Adrenal gland (tissue), 5 donors: Measurements from ENCODE around the gene PBX3.

Source experiments
- POLR2A ChIP-seq, 2 donors: fragments of 450-650 bp; IDR thresholded peaks; one replicate each; pipeline ENCODE4 v1.6.1; 2017; ENCODE audit warnings: antibody characterized with exemption in 2 of 2, mild to moderate bottlenecking in 2 of 2, moderate library complexity in 1 of 2
- TF ChIP-seq, protein P1 (sequence below), 6 experiments: fragments of 450-650 bp in 4 of 6; fragments of 200-600 bp in 2 of 6; sonication (generic) in 1 of 6; IDR thresholded peaks; 1 replicate in 5 of 6; 2 replicates in 1 of 6; pipeline versions ENCODE4 v1.5.1 to v1.8.0; 2016 to 2021; ENCODE audit warnings: antibody characterized with exemption in 6 of 6, mild to moderate bottlenecking in 2 of 6, moderate library complexity in 1 of 6
- donor health status: DM: no; HTN: no; CAD: no.

DNA sequence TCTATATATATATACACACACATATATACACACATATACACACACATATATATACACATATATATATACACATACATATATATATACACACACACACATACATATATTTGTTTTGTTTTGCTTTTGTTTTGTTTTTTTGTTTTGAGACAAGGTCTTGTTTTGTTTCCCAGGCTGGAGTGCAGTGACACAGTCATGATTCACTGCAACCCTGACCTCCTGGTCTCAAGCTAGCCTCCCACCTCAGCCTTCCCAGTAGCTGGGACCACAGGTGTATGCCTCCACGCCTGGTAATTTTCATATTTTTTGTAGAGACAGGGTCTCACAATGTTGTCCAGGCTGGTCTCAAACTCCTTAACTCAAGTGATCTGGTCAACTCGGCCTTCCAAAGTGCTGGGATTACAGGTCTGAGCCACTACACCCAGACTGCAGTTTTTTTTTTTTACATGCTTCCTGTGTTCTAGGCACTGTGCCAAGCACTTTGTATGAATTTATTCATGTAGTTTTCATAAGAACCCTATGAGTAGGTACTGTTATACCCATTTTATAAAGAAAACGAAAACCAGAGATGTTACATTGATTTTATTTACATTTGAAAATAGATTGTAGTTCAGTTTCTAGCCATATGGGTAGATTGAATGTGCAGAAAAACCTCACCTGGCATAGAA, 120.7 kb downstream of the PBX3 start:
- TF ChIP-seq, protein P1, sequence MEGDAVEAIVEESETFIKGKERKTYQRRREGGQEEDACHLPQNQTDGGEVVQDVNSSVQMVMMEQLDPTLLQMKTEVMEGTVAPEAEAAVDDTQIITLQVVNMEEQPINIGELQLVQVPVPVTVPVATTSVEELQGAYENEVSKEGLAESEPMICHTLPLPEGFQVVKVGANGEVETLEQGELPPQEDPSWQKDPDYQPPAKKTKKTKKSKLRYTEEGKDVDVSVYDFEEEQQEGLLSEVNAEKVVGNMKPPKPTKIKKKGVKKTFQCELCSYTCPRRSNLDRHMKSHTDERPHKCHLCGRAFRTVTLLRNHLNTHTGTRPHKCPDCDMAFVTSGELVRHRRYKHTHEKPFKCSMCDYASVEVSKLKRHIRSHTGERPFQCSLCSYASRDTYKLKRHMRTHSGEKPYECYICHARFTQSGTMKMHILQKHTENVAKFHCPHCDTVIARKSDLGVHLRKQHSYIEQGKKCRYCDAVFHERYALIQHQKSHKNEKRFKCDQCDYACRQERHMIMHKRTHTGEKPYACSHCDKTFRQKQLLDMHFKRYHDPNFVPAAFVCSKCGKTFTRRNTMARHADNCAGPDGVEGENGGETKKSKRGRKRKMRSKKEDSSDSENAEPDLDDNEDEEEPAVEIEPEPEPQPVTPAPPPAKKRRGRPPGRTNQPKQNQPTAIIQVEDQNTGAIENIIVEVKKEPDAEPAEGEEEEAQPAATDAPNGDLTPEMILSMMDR (IDR thresholded peaks at IDR 0.05) = no peak
- TF ChIP-seq POLR2A (IDR thresholded peaks at IDR 0.05) = no peak
